ENCODE measurements around the gene E2F7.
A peak's percentile ranks its signal among the peaks of the same experiment; 100 is the strongest.

Gene E2F7

GRCh38 chr12:77089686-77090220 lies 24.4 kb upstream of the E2F7 start:
- Histone ChIP-seq H2BK120ac (ENCODE audit: low read depth, low read length) (no peak overlapping the region), H3K14ac (ENCODE audit: low read length) (no peak overlapping the region), H4K91ac (ENCODE audit: low read depth, low read length, poor library complexity) (no peak overlapping the region), H3K4me2 (ENCODE audit: insufficient read depth, low read length, poor library complexity, severe bottlenecking) (no peak overlapping the region), H3K4me1 (ENCODE audit: control insufficient read depth in 2 of 2, insufficient read depth in 1 of 2, low read depth in 1 of 2, low read length in 2 of 2) (peaks cover 4 to 5% of the 10 kb centered on the region in 2 donors), H2AFZ (ENCODE audit: low read length) (no peak overlapping the region), H3K18ac (ENCODE audit: low read length) (no peak overlapping the region), H3K9ac (ENCODE audit: low read depth, low read length, poor library complexity) (no peak overlapping the region), H2BK12ac (ENCODE audit: low read length) (no peak overlapping the region), H2BK15ac (ENCODE audit: low read length) (no peak overlapping the region), H3K27ac (replicated peaks; ENCODE audit: low read length) (no peak overlapping the region), H2AK5ac (ENCODE audit: low read depth, low read length) (no peak overlapping the region), H3K79me1 (ENCODE audit: low read depth, low read length) (no peaks in the 10 kb centered on the region), H3K4me3 (ENCODE audit: low read length in 2 of 2) (no peak overlapping the region), H3K4ac (ENCODE audit: low read length) (no peak overlapping the region), H2BK5ac (ENCODE audit: low read length) (no peak overlapping the region), H3K27me3 (ENCODE audit: control insufficient read depth in 3 of 3, insufficient read depth in 3 of 3, low read depth in 1 of 3, low read length in 3 of 3) (no peaks in the 10 kb centered on the region), H4K8ac (ENCODE audit: low read depth, low read length) (no peak overlapping the region), H3K9me3 (replicated peaks in 1 of 2; ENCODE audit: control insufficient read depth in 2 of 2, insufficient read depth in 1 of 2, low read depth in 1 of 2, low read length in 2 of 2) (no peaks in the 10 kb centered on the region), H3K23ac (ENCODE audit: low read depth, low read length, poor library complexity) (no peak overlapping the region), H3K36me3 (replicated peaks in 1 of 2; ENCODE audit: control insufficient read depth in 2 of 2, insufficient read depth in 2 of 2, low read length in 2 of 2) (no peaks in the 10 kb centered on the region)
- no CpG with 5 or more reads among the region's 1 CpG for WGBS, 2 donors (ENCODE audit: extremely low coverage in 2 of 2, insufficient read length in 2 of 2, insufficient replicate concordance in 1 of 2)
- no peak for DNase-seq (ENCODE audit: low spot score)

GRCh38 chr12:77087427-77087826 lies 22.1 kb upstream of the E2F7 start:
- no peak overlapping the region for H3K18ac ChIP-seq (ENCODE audit: low read length)
- H3K27ac ChIP-seq (replicated peaks; ENCODE audit: low read length), result no peak overlapping the region
- no peak for DNase-seq (ENCODE audit: low spot score)
- no peak overlapping the region for H2BK15ac ChIP-seq (ENCODE audit: low read length)
- no peak overlapping the region for H2BK120ac ChIP-seq (ENCODE audit: low read depth, low read length)
- no peak overlapping the region for H2BK12ac ChIP-seq (ENCODE audit: low read length)
- H3K4me1 ChIP-seq (ENCODE audit: control insufficient read depth in 2 of 2, insufficient read depth in 1 of 2, low read depth in 1 of 2, low read length in 2 of 2), result peaks cover 4 to 5% of the 10 kb centered on the region in 2 donors
- no peak overlapping the region for H4K8ac ChIP-seq (ENCODE audit: low read depth, low read length)
- H3K4me3 ChIP-seq (ENCODE audit: low read length in 2 of 2), result no peak overlapping the region
- peak overlapping the region; percentile 50 for H2AFZ ChIP-seq (ENCODE audit: low read length)
- whole genome bisulfite sequencing, 2 donors (ENCODE audit: extremely low coverage in 2 of 2, insufficient read length in 2 of 2, insufficient replicate concordance in 1 of 2), result no CpG with 5 or more reads among the region's 4 CpGs
- H3K79me1 ChIP-seq (ENCODE audit: low read depth, low read length), result no peaks in the 10 kb centered on the region
- no peaks in the 10 kb centered on the region for H3K36me3 ChIP-seq (replicated peaks in 1 of 2; ENCODE audit: control insufficient read depth in 2 of 2, insufficient read depth in 2 of 2, low read length in 2 of 2)
- H2BK5ac ChIP-seq (ENCODE audit: low read length), result no peak overlapping the region
- H3K9me3 ChIP-seq (replicated peaks in 1 of 2; ENCODE audit: control insufficient read depth in 2 of 2, insufficient read depth in 1 of 2, low read depth in 1 of 2, low read length in 2 of 2), result no peaks in the 10 kb centered on the region
- no peak overlapping the region for H3K4ac ChIP-seq (ENCODE audit: low read length)
- H2AK5ac ChIP-seq (ENCODE audit: low read depth, low read length), result no peak overlapping the region
- H3K14ac ChIP-seq (ENCODE audit: low read length), result no peak overlapping the region
- H3K27me3 ChIP-seq (ENCODE audit: control insufficient read depth in 3 of 3, insufficient read depth in 3 of 3, low read depth in 1 of 3, low read length in 3 of 3), result no peaks in the 10 kb centered on the region
- H4K91ac ChIP-seq (ENCODE audit: low read depth, low read length, poor library complexity), result no peak overlapping the region
- H3K23ac ChIP-seq (ENCODE audit: low read depth, low read length, poor library complexity), result no peak overlapping the region
- no peak overlapping the region for H3K4me2 ChIP-seq (ENCODE audit: insufficient read depth, low read length, poor library complexity, severe bottlenecking)
- H3K9ac ChIP-seq (ENCODE audit: low read depth, low read length, poor library complexity), result no peak overlapping the region

GRCh38 chr12:77082021-77082420 lies 16.7 kb upstream of the E2F7 start:
- H2BK12ac ChIP-seq (ENCODE audit: low read length), result no peak overlapping the region
- no peak overlapping the region for H2AFZ ChIP-seq (ENCODE audit: low read length)
- H3K9me3 ChIP-seq (replicated peaks in 1 of 2; ENCODE audit: control insufficient read depth in 2 of 2, insufficient read depth in 1 of 2, low read depth in 1 of 2, low read length in 2 of 2), result no peaks in the 10 kb centered on the region
- no peaks in the 10 kb centered on the region for H3K4me1 ChIP-seq (ENCODE audit: control insufficient read depth in 2 of 2, insufficient read depth in 1 of 2, low read depth in 1 of 2, low read length in 2 of 2)
- H2BK5ac ChIP-seq (ENCODE audit: low read length), result no peak overlapping the region
- no peak overlapping the region for H2BK120ac ChIP-seq (ENCODE audit: low read depth, low read length)
- H3K18ac ChIP-seq (ENCODE audit: low read length), result no peak overlapping the region
- H3K36me3 ChIP-seq (replicated peaks in 1 of 2; ENCODE audit: control insufficient read depth in 2 of 2, insufficient read depth in 2 of 2, low read length in 2 of 2), result no peaks in the 10 kb centered on the region
- no peak overlapping the region for H3K23ac ChIP-seq (ENCODE audit: low read depth, low read length, poor library complexity)
- H2AK5ac ChIP-seq (ENCODE audit: low read depth, low read length), result no peak overlapping the region
- DNase-seq (ENCODE audit: low spot score), result no peak
- no peak overlapping the region for H4K91ac ChIP-seq (ENCODE audit: low read depth, low read length, poor library complexity)
- no peak overlapping the region for H3K4me2 ChIP-seq (ENCODE audit: insufficient read depth, low read length, poor library complexity, severe bottlenecking)
- H3K9ac ChIP-seq (ENCODE audit: low read depth, low read length, poor library complexity), result no peak overlapping the region
- H3K27me3 ChIP-seq (ENCODE audit: control insufficient read depth in 3 of 3, insufficient read depth in 3 of 3, low read depth in 1 of 3, low read length in 3 of 3), result no peaks in the 10 kb centered on the region
- H3K4ac ChIP-seq (ENCODE audit: low read length), result no peak overlapping the region
- H3K14ac ChIP-seq (ENCODE audit: low read length), result no peak overlapping the region
- no peak overlapping the region for H2BK15ac ChIP-seq (ENCODE audit: low read length)
- no peaks in the 10 kb centered on the region for H3K79me1 ChIP-seq (ENCODE audit: low read depth, low read length)
- no peak overlapping the region for H4K8ac ChIP-seq (ENCODE audit: low read depth, low read length)
- H3K4me3 ChIP-seq (ENCODE audit: low read length in 2 of 2), result no peak overlapping the region
- H3K27ac ChIP-seq (replicated peaks; ENCODE audit: low read length), result no peak overlapping the region
- WGBS, 2 donors (ENCODE audit: extremely low coverage in 2 of 2, insufficient read length in 2 of 2, insufficient replicate concordance in 1 of 2), result no CpG with 5 or more reads among the region's 1 CpG

- no peak overlapping the region for H3K4ac ChIP-seq (ENCODE audit: low read length)
- no peaks in the 10 kb centered on the region for H3K4me1 ChIP-seq (ENCODE audit: control insufficient read depth in 2 of 2, insufficient read depth in 1 of 2, low read depth in 1 of 2, low read length in 2 of 2)
- H3K79me1 ChIP-seq (ENCODE audit: low read depth, low read length), result no peaks in the 10 kb centered on the region
- no peak overlapping the region for H2AK5ac ChIP-seq (ENCODE audit: low read depth, low read length)
- no peak overlapping the region for H3K4me2 ChIP-seq (ENCODE audit: insufficient read depth, low read length, poor library complexity, severe bottlenecking)
- H3K18ac ChIP-seq (ENCODE audit: low read length), result no peak overlapping the region
- H2BK15ac ChIP-seq (ENCODE audit: low read length), result no peak overlapping the region
- no peak overlapping the region for H2BK120ac ChIP-seq (ENCODE audit: low read depth, low read length)
- no peaks in the 10 kb centered on the region for H3K27me3 ChIP-seq (ENCODE audit: control insufficient read depth in 3 of 3, insufficient read depth in 3 of 3, low read depth in 1 of 3, low read length in 3 of 3)
- no peaks in the 10 kb centered on the region for H3K9me3 ChIP-seq (replicated peaks in 1 of 2; ENCODE audit: control insufficient read depth in 2 of 2, insufficient read depth in 1 of 2, low read depth in 1 of 2, low read length in 2 of 2)
- no peak overlapping the region for H3K9ac ChIP-seq (ENCODE audit: low read depth, low read length, poor library complexity)
- no peak overlapping the region for H3K4me3 ChIP-seq (ENCODE audit: low read length in 2 of 2)
- DNase-seq (ENCODE audit: low spot score), result no peak
- H3K36me3 ChIP-seq (replicated peaks in 1 of 2; ENCODE audit: control insufficient read depth in 2 of 2, insufficient read depth in 2 of 2, low read length in 2 of 2), result no peaks in the 10 kb centered on the region
- no peak overlapping the region for H2BK5ac ChIP-seq (ENCODE audit: low read length)
- H4K91ac ChIP-seq (ENCODE audit: low read depth, low read length, poor library complexity), result no peak overlapping the region
- no peak overlapping the region for H2BK12ac ChIP-seq (ENCODE audit: low read length)
- no peak overlapping the region for H3K23ac ChIP-seq (ENCODE audit: low read depth, low read length, poor library complexity)
- WGBS, 2 donors (ENCODE audit: extremely low coverage in 2 of 2, insufficient read length in 2 of 2, insufficient replicate concordance in 1 of 2), result no CpG with 5 or more reads among the region's 3 CpGs
- H2AFZ ChIP-seq (ENCODE audit: low read length), result no peak overlapping the region
- no peak overlapping the region for H3K14ac ChIP-seq (ENCODE audit: low read length)
- H4K8ac ChIP-seq (ENCODE audit: low read depth, low read length), result no peak overlapping the region
- H3K27ac ChIP-seq (replicated peaks; ENCODE audit: low read length), result no peak overlapping the region
Observed at GRCh38 chr12:77079631-77080030, 14.3 kb upstream of the E2F7 start.
